ENCODE results near the gene EIF3K.

- TF ChIP-seq CTCF (optimal IDR thresholded peaks at IDR 0.05 in 1 of 3, IDR thresholded peaks at IDR 0.05 in 1 of 3, conservative IDR thresholded peaks at IDR 0.05 in 1 of 3; ENCODE audit: extremely low read depth in 1 of 3, insufficient read depth in 2 of 3, low read length in 3 of 3) (no peak), EZH2 (IDR thresholded peaks at IDR 0.05; ENCODE audit: low read length) (no peak)
Observed at GRCh38 chr19:38571682-38572081, 47.3 kb upstream of the EIF3K start.
